ENCODE results near the gene FLYWCH2.
"Not testable (repeated sequence)": the region's sequence is repeated elsewhere in the genome, so short reads cannot be mapped to it uniquely, and the experiment has no call there.

Gene FLYWCH2

DNA sequence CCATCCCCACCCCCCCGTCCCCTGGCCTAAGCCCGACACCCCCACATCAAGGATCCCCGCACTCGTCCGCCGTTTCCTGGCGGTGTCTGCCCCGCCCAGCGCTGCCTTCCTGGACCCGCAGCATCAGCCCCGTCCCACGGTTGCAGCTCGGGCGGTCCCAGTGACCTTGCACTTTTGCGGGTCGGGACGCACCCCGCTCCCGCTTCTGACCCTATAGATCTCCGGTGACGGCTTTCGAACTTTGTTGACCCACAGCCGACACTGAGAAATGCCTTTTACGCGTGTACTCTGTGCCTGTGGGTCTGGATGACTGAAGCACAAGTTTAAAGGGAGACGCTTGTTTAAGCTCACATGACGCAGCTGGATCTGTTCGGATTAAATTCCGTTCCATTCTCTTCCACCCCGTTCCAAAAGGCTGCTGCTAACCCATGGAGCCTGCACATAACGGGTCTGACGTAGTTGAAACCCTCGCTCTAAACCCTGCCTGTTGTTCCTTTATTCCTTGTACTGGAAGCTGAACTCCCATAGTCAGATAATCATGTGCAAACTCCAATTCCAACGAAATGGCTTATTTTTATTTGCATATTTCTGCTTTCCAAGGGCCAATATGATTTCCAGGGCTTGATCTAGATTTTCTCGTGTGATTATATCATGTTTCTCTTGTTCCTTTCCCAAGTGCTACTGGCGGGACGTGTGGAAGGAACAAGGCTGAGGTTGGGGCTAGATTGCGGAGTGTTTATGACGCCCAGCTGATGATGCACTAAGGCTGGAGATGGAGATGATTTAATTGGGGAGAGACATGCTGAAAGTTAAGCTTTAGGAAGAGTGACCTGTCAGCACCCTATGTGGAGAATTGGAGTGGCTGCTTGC, 29.6 kb downstream of the FLYWCH2 start:
- peak overlapping the region; percentile 74 for H3K4me3 ChIP-seq (ENCODE audit: low read depth, low read length)

DNA sequence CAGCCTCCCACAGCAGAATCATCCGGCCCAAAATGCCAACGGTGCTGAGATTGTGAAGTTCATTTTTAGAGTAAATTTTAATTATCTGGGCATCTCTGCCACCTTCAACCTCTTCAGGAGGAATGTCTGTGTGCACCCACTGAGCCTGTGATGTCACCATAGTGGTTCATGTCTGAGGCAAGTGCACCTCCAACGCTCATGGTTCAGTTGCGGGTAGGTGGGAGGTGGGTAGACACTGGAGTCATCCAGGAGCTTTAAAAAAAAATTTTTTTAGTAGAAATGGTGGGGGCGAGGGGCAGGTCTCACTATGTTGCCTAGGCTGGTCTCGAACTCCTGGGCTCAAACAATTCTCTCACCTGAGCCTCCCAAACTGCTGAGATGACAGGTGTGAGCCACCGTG, 30.6 kb downstream of the FLYWCH2 start:
- no peak overlapping the region for H3K4me3 ChIP-seq (ENCODE audit: low read depth, low read length)

DNA sequence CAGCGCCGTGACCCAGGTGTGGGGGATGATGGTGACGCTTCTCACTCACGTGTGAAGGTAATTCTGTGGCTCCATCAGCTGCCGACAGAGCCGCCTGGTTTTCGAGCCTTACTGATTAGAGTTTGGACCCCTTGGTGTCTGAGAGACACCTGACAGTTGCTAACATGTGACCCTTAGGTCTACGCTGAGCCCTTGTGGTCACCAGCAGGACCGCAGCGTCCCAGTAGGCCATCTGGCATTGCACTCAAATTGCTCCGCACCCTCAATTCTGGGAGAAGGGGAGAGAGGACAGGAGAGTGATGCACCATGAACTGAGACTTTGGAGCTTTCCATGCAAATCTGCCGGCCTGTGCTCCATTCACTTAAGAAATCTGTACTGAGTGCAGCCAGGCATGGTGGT, 31.2 kb downstream of the FLYWCH2 start:
- H3K4me3 ChIP-seq (ENCODE audit: low read depth, low read length): no peak overlapping the region

DNA sequence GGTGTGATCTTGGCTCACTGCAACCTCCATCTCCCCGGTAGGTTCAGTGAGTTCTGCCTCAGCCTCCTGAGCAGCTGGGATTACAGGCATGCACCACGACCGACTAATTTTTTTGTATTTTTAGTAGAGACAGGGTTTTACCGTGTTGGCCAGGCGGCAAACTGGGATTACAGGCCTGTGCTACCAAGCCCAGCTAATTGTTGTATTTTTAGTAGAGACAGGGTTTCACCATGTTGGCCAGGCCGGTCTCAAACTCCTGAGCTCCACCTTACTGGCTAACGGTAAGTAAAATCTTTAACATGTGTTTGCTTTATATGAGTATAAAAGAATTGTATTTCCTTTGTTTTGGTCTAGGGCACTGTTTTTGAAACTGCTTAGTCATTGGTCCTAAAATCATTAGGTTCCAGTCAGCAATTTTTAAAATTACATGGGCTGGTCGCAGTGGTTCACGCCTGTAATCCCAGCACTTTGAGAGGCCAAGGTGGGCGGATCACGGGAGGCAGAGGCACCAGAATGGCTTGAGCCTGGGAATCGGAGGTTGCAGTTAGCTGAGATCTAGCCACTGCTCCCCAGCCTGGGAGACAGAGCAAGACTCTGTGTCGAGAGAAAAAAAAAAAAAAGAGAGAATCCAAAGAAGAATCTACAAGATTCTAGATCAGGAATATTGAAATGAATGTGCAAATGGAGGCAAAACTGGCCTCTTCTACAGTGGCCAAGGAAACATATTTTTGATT, 32.3 kb downstream of the FLYWCH2 start:
- H3K4me3 ChIP-seq (ENCODE audit: low read depth, low read length): no peak overlapping the region

DNA sequence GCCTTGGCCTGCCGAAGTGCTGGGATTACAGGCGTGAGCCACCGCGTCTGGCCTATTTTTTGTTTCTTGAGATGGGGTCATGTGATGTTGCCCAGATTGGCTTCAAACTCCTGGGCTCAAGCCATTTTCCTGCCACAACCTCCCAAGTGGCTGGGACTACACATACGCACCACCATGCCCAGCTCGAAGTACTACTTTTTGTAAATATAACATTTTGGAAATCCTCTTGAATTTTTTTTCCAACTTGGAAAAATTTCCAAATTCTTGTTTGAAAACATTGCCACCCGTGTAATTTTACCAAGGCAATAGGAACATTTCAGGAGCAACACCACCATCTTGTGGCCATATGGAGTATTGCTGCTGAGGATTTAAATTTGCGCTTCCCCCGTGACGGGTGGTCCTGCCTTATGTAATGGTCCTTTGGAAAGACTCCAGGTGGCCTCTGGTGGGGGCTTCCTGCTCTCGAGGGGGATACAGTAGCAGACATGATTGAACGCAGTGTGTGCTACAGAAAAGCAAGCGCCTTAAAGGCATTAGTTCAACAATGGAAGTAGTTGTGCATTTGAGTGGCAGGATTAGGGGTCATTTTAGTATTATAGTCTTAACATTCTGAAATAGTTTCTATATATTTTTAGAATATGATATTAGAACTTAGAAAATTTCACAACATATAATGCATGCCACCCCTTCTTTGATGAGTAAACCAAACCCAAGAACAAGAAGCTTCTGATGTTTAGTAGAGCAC, 36.7 kb downstream of the FLYWCH2 start:
- no peak overlapping the region for H3K4me3 ChIP-seq (ENCODE audit: low read depth, low read length)

DNA sequence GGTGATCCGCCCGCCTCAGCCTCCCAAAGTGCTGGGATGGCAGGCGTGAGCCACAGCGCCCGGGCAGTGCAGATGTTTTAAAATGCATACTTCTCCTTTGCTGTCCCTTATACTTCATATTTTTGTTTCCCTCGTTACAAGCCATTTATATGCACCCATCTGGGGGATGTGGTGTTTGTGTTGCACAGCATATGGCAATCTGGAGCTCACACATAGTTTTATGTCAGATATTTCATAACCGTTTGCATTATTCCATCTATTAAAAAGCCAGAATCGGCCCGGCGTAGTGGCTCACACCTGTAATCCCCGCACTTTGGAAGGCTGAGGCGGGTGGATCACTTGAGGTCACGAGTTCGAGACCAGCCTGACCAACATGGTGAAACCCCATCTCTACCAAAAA, 40.5 kb downstream of the FLYWCH2 start:
- no peak overlapping the region for H3K4me3 ChIP-seq (ENCODE audit: low read depth, low read length)

DNA sequence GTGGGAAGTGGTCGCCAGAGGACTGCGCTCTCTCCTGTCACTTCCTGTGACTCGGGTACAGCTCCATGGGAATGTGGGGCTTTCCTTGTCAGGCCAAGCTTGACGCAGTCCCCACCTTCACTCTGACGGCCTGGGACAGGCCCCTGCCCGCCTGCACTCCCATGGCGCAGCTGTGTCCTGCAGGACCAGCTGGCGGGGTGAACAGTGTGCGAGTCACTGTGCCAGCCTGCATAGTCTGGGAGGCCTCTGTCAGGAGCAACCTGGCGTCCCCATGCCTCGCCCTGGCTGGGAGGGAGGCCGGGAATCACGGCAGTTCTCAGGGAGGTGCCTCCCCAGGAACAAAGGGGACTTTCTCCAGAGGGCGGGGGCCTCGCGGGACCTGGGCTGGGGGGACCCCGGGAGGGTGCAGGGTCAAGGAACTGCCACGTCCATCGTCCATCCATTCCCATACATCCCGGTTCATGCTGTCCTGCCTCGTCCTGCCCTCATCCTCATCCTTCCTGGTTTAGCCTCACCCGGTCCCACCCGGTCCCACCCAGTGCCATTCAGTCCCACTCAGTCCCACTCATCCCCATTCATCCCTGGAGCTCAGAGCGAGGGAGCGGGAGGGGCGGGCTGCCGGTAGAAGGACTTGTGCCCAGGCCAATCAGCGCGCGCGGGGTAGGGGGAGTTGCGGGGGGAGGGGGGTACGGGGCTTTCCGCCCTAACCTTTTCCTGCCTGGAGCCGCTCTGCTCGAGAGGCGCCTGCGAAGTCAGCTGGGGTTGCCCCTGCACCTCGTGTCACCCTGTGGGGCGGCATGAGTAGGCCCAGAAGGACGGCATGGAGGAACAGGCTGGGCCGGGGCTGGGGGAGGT, 42.1 kb downstream of the FLYWCH2 start:
- H3K4me3 ChIP-seq (ENCODE audit: low read depth, low read length): no peak overlapping the region

DNA sequence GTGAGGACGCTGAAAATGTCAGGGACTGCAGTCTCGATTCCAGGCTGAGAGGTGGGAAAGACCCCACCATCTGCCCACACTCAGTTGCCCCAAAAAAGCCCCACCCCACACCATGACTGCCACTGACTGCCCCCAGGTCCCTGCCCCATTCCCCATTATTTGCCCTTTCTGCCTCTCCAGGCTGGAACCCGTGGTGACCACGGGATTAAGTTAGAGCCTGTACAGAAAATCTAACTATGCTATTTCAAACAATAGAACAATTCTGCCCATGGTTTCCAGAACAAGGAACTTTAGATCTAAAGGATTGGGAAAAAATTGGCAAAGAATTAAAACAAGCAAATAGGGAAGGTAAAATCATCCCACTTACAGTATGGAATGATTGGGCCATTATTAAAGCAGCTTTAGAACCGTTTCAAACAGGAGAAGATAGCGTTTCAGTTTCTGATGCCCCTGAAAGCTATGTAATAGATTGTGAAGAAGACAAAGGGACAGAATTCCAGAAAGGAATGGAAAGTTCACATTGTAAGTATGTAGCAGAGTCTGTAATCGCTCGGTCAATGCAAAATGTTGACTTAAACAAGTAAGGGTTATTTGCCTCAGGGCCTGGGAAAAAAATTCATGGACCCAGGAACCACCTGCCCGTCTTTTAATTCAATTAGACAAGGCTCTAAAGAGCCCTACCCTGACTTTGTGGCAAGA, 43.1 kb downstream of the FLYWCH2 start:
- H3K4me3 ChIP-seq (ENCODE audit: low read depth, low read length): no peak overlapping the region

DNA sequence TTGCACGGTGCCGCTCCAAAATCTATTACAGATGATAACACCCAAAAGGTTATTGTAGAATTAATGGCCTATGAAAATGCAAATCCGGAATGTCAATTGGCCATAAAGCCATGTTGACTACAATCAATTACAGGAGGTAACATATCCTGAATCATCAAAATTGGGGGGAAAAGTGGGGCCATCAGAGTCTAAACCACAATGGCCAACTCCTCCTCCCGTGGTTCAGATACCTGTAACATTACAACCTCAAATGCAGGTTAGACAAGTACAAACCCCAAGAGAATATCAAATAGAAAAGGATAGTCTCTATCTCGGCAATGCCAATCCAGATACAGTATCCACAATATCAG, 43.6 kb downstream of the FLYWCH2 start:
- no peak overlapping the region for H3K4me3 ChIP-seq (ENCODE audit: low read depth, low read length)

DNA sequence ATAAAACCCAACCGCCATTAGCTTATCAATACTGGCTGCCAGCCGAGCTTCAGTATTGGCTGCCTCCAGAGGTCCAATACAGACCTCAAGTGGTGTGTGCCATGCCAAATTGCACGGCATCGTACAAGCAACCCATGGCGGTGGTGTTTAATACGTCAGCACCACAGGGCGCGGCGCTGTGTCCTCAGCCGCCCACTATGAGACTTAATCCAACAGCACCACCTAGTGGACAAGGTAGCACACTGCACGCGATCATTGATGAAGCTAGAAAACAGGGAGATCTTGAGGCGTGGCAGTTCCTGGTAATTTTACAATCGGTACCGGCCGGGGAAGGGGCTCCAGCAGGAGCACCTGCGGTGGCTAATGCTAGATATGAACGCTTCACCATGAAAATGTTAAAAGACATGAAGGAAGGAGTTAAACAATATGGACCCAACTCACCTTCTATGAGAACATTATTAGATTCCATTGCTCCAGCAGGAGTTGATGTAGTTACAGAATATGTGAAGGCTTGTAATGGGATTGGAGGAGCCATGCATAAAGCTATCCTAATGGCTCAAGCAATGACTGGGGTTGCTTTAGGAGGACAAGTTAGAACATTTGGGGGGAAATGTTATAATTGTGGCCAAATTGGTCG, 44.1 kb downstream of the FLYWCH2 start:
- no peak overlapping the region for H3K4me3 ChIP-seq (ENCODE audit: low read depth, low read length)

DNA sequence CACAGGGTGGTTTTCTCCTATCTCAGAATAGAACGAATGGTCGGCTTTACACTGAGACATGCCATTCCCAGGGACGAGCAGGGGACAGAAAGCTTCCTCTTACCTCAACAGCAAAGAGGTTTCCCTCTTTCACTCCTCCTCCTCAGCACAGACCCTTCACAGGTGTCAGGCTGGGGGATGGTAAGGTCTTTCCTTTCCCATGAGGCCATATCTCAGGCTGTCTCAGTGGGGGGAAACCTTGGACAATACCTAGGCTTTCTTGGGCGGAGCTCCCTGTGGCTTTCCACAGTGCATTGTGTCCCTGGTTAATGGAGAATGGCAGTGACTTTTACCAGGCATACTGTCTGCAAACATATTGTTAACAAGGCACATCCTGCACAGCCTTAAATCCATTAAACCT, 45.1 kb downstream of the FLYWCH2 start:
- H3K4me3 ChIP-seq (ENCODE audit: low read depth, low read length): not testable (repeated sequence)

DNA sequence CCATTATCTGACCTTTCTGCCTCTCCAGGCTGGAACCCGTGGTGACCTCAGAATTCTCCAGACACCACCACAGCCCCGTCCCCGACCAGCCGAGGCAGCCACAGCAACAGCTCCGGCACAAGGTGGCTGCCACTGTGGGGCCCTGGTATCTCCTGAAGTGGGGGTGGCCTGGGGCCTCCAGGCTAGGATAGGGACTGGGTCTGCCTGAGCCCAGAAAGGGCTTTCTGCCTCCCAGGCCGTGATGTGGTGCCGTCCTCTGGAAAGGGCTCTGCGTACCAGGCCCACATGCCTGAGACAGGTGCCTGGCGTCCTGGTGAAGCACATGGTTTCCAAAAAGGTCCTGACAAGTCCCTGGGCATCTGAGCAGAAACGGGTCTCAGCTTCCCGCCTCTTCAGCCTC, 45.8 kb downstream of the FLYWCH2 start:
- H3K4me3 ChIP-seq (ENCODE audit: low read depth, low read length): no peak overlapping the region

DNA sequence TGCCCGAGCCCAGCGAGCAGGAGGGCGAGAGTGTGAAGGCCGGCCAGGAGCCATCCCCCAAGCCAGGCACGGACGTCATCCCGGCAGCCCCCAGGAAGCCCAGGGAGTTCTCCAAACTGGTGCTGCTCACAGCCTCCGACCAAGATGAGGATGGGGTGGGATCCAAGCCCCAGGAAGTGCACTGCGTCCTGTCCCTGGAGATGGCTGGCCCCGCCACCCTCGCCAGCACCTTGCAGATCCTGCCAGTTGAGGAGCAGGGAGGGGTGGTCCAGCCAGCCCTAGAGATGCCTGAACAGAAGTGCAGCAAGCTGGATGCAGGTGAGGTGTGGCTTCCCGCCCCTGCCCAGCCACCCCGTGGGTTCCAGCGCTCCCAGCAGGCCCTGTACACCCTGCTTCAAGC, 46.7 kb downstream of the FLYWCH2 start:
- H3K4me3 ChIP-seq (ENCODE audit: low read depth, low read length): no peak overlapping the region

DNA sequence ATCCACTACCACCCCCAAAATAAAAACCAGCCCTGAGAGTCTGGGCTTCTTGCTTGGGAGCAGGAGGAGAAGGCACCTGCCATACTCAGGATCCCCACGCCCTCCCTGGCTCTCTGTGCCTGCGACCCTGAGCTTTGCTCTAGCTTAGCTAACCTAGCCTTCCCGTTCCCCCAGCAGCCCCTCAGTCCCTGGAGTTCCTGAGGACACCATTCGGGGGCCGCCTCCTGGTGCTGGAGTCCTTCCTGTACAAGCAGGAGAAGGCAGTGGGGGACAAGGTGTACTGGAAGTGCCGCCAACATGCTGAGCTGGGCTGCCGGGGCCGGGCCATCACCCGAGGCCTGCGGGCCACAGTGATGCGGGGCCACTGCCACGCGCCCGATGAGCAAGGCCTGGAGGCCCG, 47.2 kb downstream of the FLYWCH2 start:
- no peak overlapping the region for H3K4me3 ChIP-seq (ENCODE audit: low read depth, low read length)

DNA sequence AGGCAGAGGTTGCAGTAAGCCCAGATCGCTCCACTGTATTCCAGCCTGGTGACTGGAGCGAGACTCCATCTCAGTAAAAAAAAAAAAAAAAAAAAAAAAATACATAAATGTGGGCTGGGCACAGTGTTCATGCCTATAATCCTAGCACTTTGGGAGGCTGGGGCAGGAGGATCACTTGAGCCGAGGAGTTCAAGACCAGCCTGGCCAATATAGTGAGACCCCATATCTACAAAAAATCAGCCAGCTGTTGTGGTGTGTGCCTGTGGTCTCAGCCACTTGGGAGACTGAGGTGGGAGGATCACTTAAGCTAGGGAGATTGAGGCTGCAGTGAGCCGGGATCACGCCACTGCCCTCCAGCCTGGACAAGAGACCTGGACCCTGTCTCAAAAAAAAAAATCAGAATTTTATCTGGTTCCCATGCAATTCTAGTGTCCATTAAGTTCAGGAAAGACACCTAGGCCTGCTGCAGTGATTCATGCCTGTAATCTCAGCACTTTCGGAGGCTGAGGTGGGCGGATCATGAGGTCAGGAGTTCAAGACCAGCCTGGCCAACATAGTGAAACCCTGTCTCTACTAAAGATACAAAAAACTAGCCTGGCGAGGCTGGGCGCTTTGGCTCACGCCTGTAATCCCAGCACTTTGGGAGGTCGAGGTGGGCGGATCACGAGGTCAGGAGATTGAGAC, 48.4 kb downstream of the FLYWCH2 start:
- not testable (repeated sequence) for H3K4me3 ChIP-seq (ENCODE audit: low read depth, low read length)

DNA sequence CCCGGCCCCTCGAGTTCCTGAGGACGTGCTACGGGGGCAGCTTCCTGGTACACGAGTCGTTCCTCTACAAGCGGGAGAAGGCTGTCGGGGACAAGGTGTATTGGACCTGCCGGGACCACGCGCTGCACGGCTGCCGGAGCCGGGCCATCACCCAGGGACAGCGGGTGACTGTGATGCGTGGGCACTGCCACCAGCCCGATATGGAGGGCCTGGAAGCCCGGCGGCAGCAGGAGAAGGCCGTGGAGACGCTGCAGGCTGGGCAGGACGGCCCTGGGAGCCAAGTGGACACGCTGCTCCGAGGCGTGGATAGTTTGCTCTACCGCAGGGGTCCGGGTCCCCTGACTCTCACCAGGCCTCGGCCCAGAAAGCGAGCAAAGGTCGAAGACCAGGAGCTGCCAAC, 50.1 kb downstream of the FLYWCH2 start:
- H3K4me3 ChIP-seq (ENCODE audit: low read depth, low read length): no peak overlapping the region

DNA sequence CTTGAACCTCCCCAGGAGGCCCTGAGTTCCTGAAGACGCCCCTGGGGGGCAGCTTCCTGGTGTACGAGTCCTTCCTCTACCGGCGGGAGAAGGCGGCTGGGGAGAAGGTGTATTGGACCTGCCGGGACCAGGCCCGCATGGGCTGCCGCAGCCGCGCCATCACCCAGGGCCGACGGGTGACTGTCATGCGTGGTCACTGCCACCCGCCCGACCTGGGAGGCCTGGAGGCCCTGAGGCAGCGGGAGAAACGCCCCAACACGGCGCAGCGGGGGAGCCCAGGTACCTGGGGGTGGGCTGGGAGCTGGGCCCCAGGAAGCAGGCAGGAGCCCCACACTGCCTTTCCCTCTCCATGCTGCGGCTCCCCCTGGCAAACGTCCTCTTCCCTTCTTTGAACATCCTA, 50.7 kb downstream of the FLYWCH2 start:
- H3K4me3 ChIP-seq (ENCODE audit: low read depth, low read length): no peak overlapping the region

DNA sequence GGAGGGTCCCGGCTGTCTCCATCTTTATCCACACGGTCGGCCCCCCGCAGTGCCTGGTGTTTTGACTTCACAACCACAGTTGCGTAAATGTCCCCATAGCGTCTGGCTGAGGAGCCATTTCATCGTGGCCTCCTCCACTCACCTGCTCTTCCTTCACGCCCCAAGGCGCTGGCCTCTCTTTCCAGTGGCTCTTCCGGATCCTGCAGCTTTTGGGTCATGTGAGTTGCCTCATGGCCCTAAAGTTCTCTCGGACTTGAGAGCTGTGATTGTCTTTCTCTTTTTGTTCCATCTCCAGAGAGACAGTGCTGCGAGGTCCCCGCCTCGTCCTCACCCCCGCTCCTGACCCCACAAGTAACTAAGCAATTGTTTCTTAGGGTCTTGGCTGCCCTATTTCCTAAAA, 51.4 kb downstream of the FLYWCH2 start:
- H3K4me3 ChIP-seq (ENCODE audit: low read depth, low read length): no peak overlapping the region

DNA sequence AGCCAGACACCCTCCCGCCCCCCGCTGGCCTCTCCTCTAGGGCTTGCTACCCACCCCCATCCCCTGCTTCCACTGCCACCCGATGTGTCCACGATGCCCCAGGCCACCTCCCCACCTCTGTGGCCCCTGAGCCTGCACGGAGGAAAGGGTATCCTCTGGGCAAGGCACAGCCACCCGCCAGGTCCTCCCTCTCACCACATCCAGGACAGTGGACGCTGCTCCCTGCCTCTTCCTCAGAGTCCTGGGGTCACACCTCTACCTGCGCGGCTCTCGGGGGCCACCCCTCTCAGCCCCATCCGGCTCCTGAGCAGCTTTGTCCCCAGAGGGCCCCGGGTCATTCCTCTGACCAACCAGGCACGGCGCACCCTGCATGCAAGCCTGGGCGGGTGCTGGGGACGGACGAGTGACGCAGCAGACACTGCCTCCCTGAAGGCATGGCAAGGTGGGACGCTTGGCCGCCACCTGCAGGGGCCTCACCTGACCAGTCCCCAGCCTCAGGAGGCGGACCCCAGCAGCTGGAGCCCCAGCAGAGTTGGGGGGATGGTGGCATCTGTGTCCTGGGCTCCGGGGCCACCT, 53.5 kb downstream of the FLYWCH2 start:
- no peak overlapping the region for H3K4me3 ChIP-seq (ENCODE audit: low read depth, low read length)
